DND-41 (cell line): ENCODE results near the gene CETN3.

Experiments used
- EZH2 ChIP-seq: IDR thresholded peaks from 3 replicates; pipeline ENCODE4 v1.6.1; 2012; ENCODE audit warnings: borderline replicate concordance, low read depth, mild to moderate bottlenecking, moderate library complexity, low read length, inconsistent platforms; ENCODE audit not compliant: severe bottlenecking
- TF ChIP-seq, protein P1 (sequence below): IDR thresholded peaks from 2 replicates; pipeline ENCODE4 v1.5.1; 2012; ENCODE audit warnings: borderline replicate concordance, low read length, moderate library complexity, mild to moderate bottlenecking; ENCODE audit not compliant: poor library complexity, severe bottlenecking; ENCODE audit errors: extremely low read depth

DNA sequence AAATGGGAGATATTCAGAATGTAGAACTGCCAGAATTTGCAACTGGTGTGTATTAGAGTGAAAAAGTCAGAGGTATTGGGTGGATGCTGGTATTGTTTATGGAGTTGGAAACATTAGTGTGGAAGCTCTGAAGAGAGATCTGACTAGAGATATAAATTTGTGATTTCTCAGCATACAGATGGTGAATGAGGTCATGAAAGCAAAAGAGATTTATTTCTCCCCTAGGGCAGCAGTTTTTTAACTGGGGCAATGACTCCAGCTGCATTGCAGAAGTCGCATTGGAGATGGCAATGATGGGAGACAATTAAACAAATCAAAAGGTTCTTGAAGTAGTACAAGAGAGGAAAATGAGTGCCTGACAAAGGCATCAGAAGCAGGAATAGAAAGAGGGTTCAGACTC, 64.9 kb downstream of the CETN3 start:
- TF ChIP-seq, protein P1, sequence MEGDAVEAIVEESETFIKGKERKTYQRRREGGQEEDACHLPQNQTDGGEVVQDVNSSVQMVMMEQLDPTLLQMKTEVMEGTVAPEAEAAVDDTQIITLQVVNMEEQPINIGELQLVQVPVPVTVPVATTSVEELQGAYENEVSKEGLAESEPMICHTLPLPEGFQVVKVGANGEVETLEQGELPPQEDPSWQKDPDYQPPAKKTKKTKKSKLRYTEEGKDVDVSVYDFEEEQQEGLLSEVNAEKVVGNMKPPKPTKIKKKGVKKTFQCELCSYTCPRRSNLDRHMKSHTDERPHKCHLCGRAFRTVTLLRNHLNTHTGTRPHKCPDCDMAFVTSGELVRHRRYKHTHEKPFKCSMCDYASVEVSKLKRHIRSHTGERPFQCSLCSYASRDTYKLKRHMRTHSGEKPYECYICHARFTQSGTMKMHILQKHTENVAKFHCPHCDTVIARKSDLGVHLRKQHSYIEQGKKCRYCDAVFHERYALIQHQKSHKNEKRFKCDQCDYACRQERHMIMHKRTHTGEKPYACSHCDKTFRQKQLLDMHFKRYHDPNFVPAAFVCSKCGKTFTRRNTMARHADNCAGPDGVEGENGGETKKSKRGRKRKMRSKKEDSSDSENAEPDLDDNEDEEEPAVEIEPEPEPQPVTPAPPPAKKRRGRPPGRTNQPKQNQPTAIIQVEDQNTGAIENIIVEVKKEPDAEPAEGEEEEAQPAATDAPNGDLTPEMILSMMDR: no peak
- TF ChIP-seq EZH2: no peak
